ENCODE measurements around the gene KRT79.
A peak's percentile ranks its signal among the peaks of the same experiment; 100 is the strongest.
"Not testable (repeated sequence)": the region's sequence is repeated elsewhere in the genome, so short reads cannot be mapped to it uniquely, and the experiment has no call there.

KRT79 gene

GRCh38 chr12:52801773-52802172 is 32.3 kb downstream of the KRT79 start:
- DNase-seq, result no peak
- Mint-ChIP-seq H3K36me3 (ENCODE audit: low read depth) (no peaks in the 10 kb centered on the region), H3K4me1 (no peaks in the 10 kb centered on the region), H3K27me3 (no peaks in the 10 kb centered on the region), H3K4me3 (no peak overlapping the region), H3K9me3 (no peaks in the 10 kb centered on the region), H3K27ac (no peak overlapping the region)
- no peak for ATAC-seq

GRCh38 chr12:52800259-52800917 is 33.7 kb downstream of the KRT79 start:
- H3K9me3 Mint-ChIP-seq, result no peaks in the 10 kb centered on the region
- no peak overlapping the region for H3K4me3 Mint-ChIP-seq
- ATAC-seq (no peak), DNase-seq (no peak)
- no peaks in the 10 kb centered on the region for H3K4me1 Mint-ChIP-seq
- H3K36me3 Mint-ChIP-seq (ENCODE audit: low read depth), result no peaks in the 10 kb centered on the region
- H3K27ac Mint-ChIP-seq, result no peak overlapping the region
- no peaks in the 10 kb centered on the region for H3K27me3 Mint-ChIP-seq

- H3K36me3 Mint-ChIP-seq (ENCODE audit: low read depth), result no peaks in the 10 kb centered on the region
- DNase-seq (no peak), ATAC-seq (no peak)
- H3K4me1 Mint-ChIP-seq, result peaks cover 5% of the 10 kb centered on the region
- H3K4me3 Mint-ChIP-seq, result no peak overlapping the region
- no peaks in the 10 kb centered on the region for H3K27me3 Mint-ChIP-seq
- H3K27ac Mint-ChIP-seq, result no peak overlapping the region
- no peaks in the 10 kb centered on the region for H3K9me3 Mint-ChIP-seq
Observed at GRCh38 chr12:52799505-52800211, 34.5 kb downstream of the KRT79 start.

- no peaks in the 10 kb centered on the region for H3K36me3 Mint-ChIP-seq (ENCODE audit: low read depth)
- no peaks in the 10 kb centered on the region for H3K27me3 Mint-ChIP-seq
- H3K27ac Mint-ChIP-seq, result no peak overlapping the region
- no peak for DNase-seq
- H3K4me3 Mint-ChIP-seq, result no peak overlapping the region
- H3K9me3 Mint-ChIP-seq, result no peaks in the 10 kb centered on the region
- peaks cover 13% of the 10 kb centered on the region for H3K4me1 Mint-ChIP-seq
- no peak for ATAC-seq
Observed at GRCh38 chr12:52798671-52799504, 35.2 kb downstream of the KRT79 start.

GRCh38 chr12:52798003-52798670 is 36.0 kb downstream of the KRT79 start:
- Mint-ChIP-seq H3K4me1 (peaks cover 14% of the 10 kb centered on the region), H3K27ac (no peak overlapping the region), H3K9me3 (no peaks in the 10 kb centered on the region), H3K27me3 (no peaks in the 10 kb centered on the region), H3K4me3 (no peak overlapping the region), H3K36me3 (ENCODE audit: low read depth) (no peaks in the 10 kb centered on the region)
- DNase-seq, result no peak
- ATAC-seq, result no peak

- no peak for DNase-seq
- no peak for ATAC-seq
- Mint-ChIP-seq H3K9me3 (no peaks in the 10 kb centered on the region), H3K4me3 (no peak overlapping the region), H3K27me3 (no peaks in the 10 kb centered on the region), H3K27ac (no peak overlapping the region), H3K4me1 (peaks cover 18% of the 10 kb centered on the region), H3K36me3 (ENCODE audit: low read depth) (no peaks in the 10 kb centered on the region)
Observed at GRCh38 chr12:52797529-52797894, 36.6 kb downstream of the KRT79 start.

GRCh38 chr12:52796839-52797528 is 37.1 kb downstream of the KRT79 start:
- H3K4me3 Mint-ChIP-seq, result no peak overlapping the region
- no peaks in the 10 kb centered on the region for H3K9me3 Mint-ChIP-seq
- no peak for DNase-seq
- no peak for ATAC-seq
- no peaks in the 10 kb centered on the region for H3K36me3 Mint-ChIP-seq (ENCODE audit: low read depth)
- no peaks in the 10 kb centered on the region for H3K27me3 Mint-ChIP-seq
- no peak overlapping the region for H3K27ac Mint-ChIP-seq
- peaks cover 20% of the 10 kb centered on the region for H3K4me1 Mint-ChIP-seq

- H3K27ac Mint-ChIP-seq, result no peak overlapping the region
- no peaks in the 10 kb centered on the region for H3K9me3 Mint-ChIP-seq
- H3K4me1 Mint-ChIP-seq, result peaks cover 25% of the 10 kb centered on the region
- H3K27me3 Mint-ChIP-seq, result peaks cover 2% of the 10 kb centered on the region
- no peak for ATAC-seq
- DNase-seq, result no peak
- H3K36me3 Mint-ChIP-seq (ENCODE audit: low read depth), result no peaks in the 10 kb centered on the region
- H3K4me3 Mint-ChIP-seq, result no peak overlapping the region
Observed at GRCh38 chr12:52796429-52796794, 37.7 kb downstream of the KRT79 start.

- Mint-ChIP-seq H3K36me3 (ENCODE audit: low read depth) (no peaks in the 10 kb centered on the region), H3K27me3 (peaks cover 2% of the 10 kb centered on the region), H3K4me3 (no peak within 1 kb of the TSS), H3K9me3 (no peaks in the 10 kb centered on the region), H3K27ac (no peak within 1 kb of the TSS), H3K4me1 (peaks cover 26% of the 10 kb centered on the region)
- no peak for DNase-seq
- ATAC-seq, result no peak
Observed at GRCh38 chr12:52795694-52796428, 38.2 kb downstream of the KRT79 start, which contains the start of gene KRT3. Gene KRT3, minus strand, starts transcription at chr12:52796117. Its CDS starts 75 bp downstream, at chr12:52796042.

- ATAC-seq; H3K9me3 Mint-ChIP-seq; DNase-seq; H3K36me3 Mint-ChIP-seq (ENCODE audit: low read depth); H3K27ac Mint-ChIP-seq; H3K27me3 Mint-ChIP-seq; H3K4me3 Mint-ChIP-seq: not testable (repeated sequence)
- H3K4me1 Mint-ChIP-seq, result peaks cover 30% of the 10 kb centered on the region
Observed at GRCh38 chr12:52795332-52795674, 38.8 kb downstream of the KRT79 start.

- Mint-ChIP-seq H3K36me3 (ENCODE audit: low read depth) (no peaks in the 10 kb centered on the region), H3K27me3 (peaks cover 12% of the 10 kb centered on the region), H3K4me1 (peaks cover 31% of the 10 kb centered on the region), H3K4me3 (no peak overlapping the region), H3K27ac (no peak overlapping the region), H3K9me3 (no peaks in the 10 kb centered on the region)
- DNase-seq, result no peak
- peak; percentile 35 for ATAC-seq
Observed at GRCh38 chr12:52794479-52795331, 39.4 kb downstream of the KRT79 start.

GRCh38 chr12:52792185-52793029 is 41.7 kb downstream of the KRT79 start:
- H3K4me1 Mint-ChIP-seq, result peaks cover 31% of the 10 kb centered on the region
- no peak for ATAC-seq
- no peak for DNase-seq
- H3K27me3 Mint-ChIP-seq, result peaks cover 23% of the 10 kb centered on the region
- H3K4me3 Mint-ChIP-seq, result no peak overlapping the region
- no peak overlapping the region for H3K27ac Mint-ChIP-seq
- no peaks in the 10 kb centered on the region for H3K9me3 Mint-ChIP-seq
- H3K36me3 Mint-ChIP-seq (ENCODE audit: low read depth), result no peaks in the 10 kb centered on the region
